HL-60/S4 (cell line): Measurements from ENCODE around the gene CHRNA5.

ENCODE experiments used
- in situ Hi-C: fragments of 300-500 bp; cut with MboI; formaldehyde crosslinking; loops from 2 replicates; pipeline ENCODE4 v1.14.3; 2022; ENCODE audit warnings: low sequenced_read_pairs

Gene CHRNA5

GRCh38 chr15:78619022-78619950 is 54.0 kb downstream of the CHRNA5 start:
- in situ Hi-C loops = no loop called here

GRCh38 chr15:78620021-78620526 is 54.8 kb downstream of the CHRNA5 start:
- in situ Hi-C loops = no loop called here

GRCh38 chr15:78620527-78621421 is 55.5 kb downstream of the CHRNA5 start, which contains the start of gene CHRNA3:
Gene CHRNA3 (minus strand): TSS chr15:78620996. CDS start chr15:78620794, 202 bp downstream.
- in situ Hi-C loops = no loop called here

DNA sequence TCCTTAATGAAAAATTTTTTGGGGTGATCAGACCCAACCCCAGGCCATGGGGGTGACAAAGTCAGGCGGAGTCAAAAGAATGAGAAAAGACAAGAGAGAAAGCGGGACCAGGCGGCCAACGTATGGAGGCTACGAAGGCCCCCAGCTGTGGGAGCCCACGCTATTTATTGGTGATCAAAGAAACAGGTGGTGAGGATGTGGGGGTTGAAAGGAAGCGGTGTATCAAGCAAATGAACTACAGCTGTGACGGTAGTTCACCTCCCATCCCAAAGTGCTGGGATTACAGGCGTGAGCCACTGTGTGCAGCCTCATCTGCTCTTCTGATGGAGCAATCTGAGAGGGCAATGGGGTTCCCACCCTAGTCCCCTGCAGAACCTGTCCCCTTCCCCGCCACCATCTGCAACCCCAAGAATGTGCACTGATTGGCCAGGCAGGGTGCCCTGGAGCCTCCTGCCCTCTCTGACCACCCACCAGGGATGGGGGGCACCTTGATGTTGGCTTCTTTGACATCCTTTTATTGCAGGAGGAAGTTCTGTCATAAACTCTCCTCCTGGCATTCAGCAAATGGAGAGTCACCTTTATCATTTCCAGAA is 56.6 kb downstream of the CHRNA5 start:
- in situ Hi-C loops = no loop called here

- in situ Hi-C loops = no loop called here
Measured at GRCh38 chr15:78623786-78624497, 58.6 kb downstream of the CHRNA5 start.

- in situ Hi-C loops = no loop called here
Measured at GRCh38 chr15:78624651-78625590, 59.6 kb downstream of the CHRNA5 start.

- in situ Hi-C loops = no loop called here
Measured at GRCh38 chr15:78625606-78626280, 60.4 kb downstream of the CHRNA5 start.

GRCh38 chr15:78626381-78626995 is 61.2 kb downstream of the CHRNA5 start:
- in situ Hi-C loops = no loop called here

DNA sequence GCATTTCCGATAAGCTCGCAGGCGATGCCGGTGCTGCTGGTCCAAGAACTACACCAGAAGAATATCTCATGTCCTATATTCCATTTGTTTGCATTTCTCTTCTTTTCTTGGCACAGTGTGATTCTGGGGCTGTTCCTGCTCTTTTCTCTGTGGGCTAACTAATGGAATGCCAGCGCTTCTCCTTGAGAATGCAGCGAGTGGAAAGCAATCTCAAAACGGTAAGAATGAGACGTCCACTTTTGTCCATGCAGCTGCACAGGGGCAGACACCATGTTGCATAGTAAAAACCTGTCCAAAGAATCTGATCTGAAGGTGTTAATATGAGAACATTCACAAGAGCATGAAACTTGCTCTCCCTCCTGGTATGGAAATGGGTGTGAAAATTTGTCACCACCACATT is 62.0 kb downstream of the CHRNA5 start:
- in situ Hi-C loops = no loop called here

DNA sequence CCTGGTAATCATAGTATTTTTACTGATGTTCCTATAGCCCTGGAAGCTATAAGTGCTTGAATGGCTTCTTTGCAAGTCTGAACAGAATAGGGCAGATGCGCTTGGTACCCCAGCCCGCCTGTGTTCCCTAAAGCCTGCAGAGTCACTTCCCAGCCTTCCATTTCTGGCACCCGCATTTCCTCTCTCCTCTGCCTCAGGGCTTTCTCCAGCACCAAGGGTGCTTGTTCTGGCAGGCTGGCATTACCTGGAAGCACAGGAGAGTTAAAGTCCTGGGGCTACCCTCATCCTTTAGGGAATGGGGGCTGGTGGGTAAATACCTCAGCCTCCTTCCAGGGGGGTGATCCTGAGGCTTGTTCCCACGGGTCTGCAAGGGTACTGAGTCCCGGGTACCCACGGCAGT is 62.9 kb downstream of the CHRNA5 start:
- in situ Hi-C loops = no loop called here

DNA sequence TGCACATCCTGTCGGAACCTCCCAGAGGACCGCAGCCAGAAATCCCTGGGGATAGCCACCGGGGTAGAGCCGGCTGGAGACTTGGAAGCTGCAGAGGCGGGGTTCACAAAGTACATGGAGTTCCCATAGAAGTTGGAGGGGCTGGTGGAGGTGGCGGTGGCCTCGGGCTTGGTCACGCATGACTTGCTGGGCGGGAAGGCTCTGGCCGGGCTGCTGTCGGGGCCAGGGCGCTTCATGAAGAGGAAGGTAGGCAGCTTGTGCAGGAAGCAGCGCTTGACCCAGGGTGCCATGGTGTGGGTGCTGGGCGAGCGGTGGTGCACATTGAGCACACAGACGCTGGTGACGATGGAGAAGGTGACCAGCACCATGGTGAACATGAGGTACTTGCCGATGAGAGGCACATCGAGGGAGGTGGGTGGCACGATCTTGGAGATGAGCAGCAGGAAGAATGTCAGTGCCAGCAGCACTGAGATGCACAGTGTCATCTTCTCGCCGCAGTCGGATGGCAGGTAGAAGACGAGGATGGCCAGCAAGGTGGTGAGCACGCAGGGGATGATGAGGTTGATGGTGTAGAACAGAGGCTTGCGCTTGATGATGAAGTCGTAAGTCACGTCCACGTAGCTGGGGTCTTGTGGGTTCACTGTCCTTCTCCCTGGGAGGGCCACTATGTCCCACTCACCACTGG is 63.9 kb downstream of the CHRNA5 start:
- in situ Hi-C loops = no loop called here

DNA sequence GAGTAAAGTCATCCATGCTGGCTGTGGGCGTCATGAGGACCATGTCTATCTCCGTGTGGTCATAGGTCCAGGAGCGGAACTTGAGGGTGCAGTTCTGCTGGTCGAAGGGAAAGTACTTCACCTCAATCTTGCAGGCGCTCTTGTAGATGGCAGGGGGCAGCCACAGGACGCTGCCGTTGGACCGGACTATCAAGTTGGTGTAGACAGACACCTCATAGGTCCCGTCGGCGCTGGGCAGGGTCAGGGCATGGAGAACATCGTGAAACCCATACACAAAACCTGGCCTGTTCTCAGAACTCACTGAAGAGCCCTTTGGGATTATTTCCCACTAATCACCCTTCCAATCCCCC is 64.4 kb downstream of the CHRNA5 start:
- in situ Hi-C loops = no loop called here

- in situ Hi-C loops = no loop called here
Measured at GRCh38 chr15:78630886-78631633, 65.7 kb downstream of the CHRNA5 start.

DNA sequence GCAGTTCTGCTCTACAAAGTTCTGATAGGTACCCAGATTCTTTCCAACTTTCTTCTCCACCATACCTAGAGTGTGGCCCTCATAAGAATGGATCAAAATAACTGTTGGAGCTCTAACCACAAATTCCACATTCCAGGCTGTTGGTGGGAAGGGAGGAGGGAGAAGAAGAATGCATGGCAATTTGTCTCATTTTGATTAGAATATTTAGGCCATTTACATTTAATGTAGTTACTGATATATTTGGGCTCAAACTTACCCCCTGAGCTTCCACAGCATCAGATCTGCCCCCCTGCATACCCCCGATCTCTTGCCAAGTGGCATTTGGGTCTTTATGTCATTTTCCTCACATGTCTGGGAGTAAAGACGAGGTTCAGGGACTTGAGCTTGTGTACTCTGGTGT is 68.0 kb downstream of the CHRNA5 start:
- in situ Hi-C loops = no loop called here

DNA sequence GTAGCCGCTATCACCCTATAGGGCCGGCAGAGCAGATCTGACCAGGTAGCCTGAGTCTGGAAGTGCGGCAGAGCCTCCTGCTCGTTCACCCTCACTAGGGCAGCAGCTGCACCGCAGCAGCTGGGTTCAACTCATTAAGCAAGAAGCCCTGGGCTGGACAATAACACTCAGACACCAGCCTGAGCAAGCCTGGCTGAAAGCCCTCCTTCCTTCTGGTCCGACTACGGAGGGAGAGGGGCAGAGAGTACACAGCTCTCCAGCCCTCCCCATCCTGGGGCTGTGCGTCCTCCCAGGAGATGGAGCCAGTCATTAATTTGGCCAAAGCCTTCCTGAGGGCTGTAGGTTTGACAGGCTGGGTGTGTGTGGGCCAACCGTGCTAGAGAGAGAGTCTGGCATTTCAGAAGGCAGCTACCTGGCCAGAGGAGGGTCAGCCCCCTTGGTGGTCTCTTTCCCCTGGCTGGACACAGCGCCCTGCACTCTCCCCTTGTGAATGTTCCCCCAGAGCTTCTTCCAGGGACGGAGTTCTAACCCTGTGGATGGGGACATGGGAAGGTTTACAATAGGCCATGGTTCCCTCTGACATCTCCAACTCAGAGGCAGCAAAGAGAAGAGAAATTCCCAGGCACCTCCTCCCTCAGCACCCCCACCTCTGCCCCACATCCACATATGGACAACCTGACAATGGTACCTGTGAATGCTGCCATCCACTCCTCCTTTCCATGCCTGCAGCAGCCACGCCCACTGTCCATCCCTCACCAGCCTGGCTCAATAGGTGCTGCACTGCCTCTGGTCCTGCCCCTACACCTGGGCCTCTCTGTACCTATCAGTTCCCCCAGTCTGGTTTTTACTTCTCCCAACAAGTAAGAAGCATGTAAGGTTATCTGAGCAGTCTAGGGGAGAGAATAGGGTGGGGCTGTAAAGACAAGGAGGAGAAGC is 69.2 kb downstream of the CHRNA5 start:
- in situ Hi-C loops = no loop called here

GRCh38 chr15:78635346-78635745 is 70.0 kb downstream of the CHRNA5 start:
- in situ Hi-C loops = no loop called here
